HEK293 (cell line): Measurements from ENCODE around the gene AHCYL2.
"Not testable (repeated sequence)": the region's sequence is repeated elsewhere in the genome, so short reads cannot be mapped to it uniquely, and the experiment has no call there.

Experiments
- CTCF ChIA-PET: fragments of 350-600 bp; formaldehyde crosslinking; extraction: SDS; loops from one replicate; lab custom pipeline; 2021; ENCODE audit warnings: antibody characterized with exemption; lab: Yijun Ruan, JAX
- POLR2A ChIA-PET: fragments of 300-600 bp; formaldehyde crosslinking; extraction: SDS; loops from one replicate; lab custom pipeline; 2020; ENCODE audit warnings: antibody characterized with exemption, inconsistent platforms; lab: Yijun Ruan, JAX
- H3K27ac ChIP-seq: fragments of 200-500 bp; sonication (Bioruptor generic); 2 replicates; pipeline ENCODE4 v1.5.1; 2014; ENCODE audit warnings: low read depth, low read length, control low read depth, inconsistent platforms; ENCODE audit errors: extremely low read depth
- H3K36me3 ChIP-seq, 2 experiments: fragments of 200-500 bp in 1 of 2; sonication (Bioruptor generic) in 1 of 2; 1 replicate in 1 of 2; 2 replicates in 1 of 2; pipeline ENCODE4 v1.5.1; 2014 to 2017; ENCODE audit warnings: inconsistent platforms in 2 of 2, low read length in 2 of 2; ENCODE audit not compliant: control insufficient read depth in 2 of 2, insufficient read depth in 1 of 2
- H3K4me1 ChIP-seq: fragments of 200-500 bp; sonication (Bioruptor generic); 2 replicates; pipeline ENCODE4 v1.5.1; 2014; ENCODE audit warnings: mild to moderate bottlenecking, low read length, inconsistent platforms; ENCODE audit not compliant: control insufficient read depth, insufficient read depth
- H3K4me3 ChIP-seq: 2 replicates; pipeline ENCODE4 v1.5.1; 2011; ENCODE audit warnings: low read depth, mild to moderate bottlenecking, control low read depth, low read length, moderate library complexity
- H3K9me3 ChIP-seq: fragments of 200-500 bp; sonication (Bioruptor generic); 2 replicates; pipeline ENCODE4 v1.5.1; 2014; ENCODE audit warnings: low read depth, low read length, inconsistent platforms; ENCODE audit not compliant: control insufficient read depth, insufficient read depth
- AEBP2 ChIP-seq: fragments of 450-650 bp; formaldehyde crosslinking; IDR thresholded peaks from 2 replicates; pipeline ENCODE4 v1.5.1; 2016; ENCODE audit warnings: missing biosample characterization, missing genetic modification characterization, borderline replicate concordance
- BCL6B ChIP-seq: fragments of 450-650 bp; formaldehyde crosslinking; IDR thresholded peaks from 2 replicates; pipeline ENCODE4 v1.5.1; 2017; ENCODE audit warnings: missing biosample characterization, missing genetic modification characterization
- KLF1 ChIP-seq: fragments of 450-650 bp; formaldehyde crosslinking; IDR thresholded peaks from 2 replicates; pipeline ENCODE4 v1.5.1; 2016; ENCODE audit warnings: missing biosample characterization, missing genetic modification characterization
- KLF10 ChIP-seq: fragments of 450-650 bp; IDR thresholded peaks from 2 replicates; pipeline ENCODE4 v1.5.1; 2018; ENCODE audit warnings: missing biosample characterization, mild to moderate bottlenecking, missing genetic modification characterization
- OVOL3 ChIP-seq: fragments of 450-650 bp; formaldehyde crosslinking; IDR thresholded peaks from 2 replicates; pipeline ENCODE4 v1.5.1; 2016; ENCODE audit warnings: missing biosample characterization, missing genetic modification characterization
- PRDM10 ChIP-seq: fragments of 450-650 bp; formaldehyde crosslinking; IDR thresholded peaks from 2 replicates; pipeline ENCODE4 v1.5.1; 2016; ENCODE audit warnings: missing biosample characterization, missing genetic modification characterization
- REST ChIP-seq: fragments of 450-650 bp; formaldehyde crosslinking; IDR thresholded peaks from 2 replicates; pipeline ENCODE4 v1.5.1; 2016; ENCODE audit warnings: missing biosample characterization, missing genetic modification characterization
- SETDB1 ChIP-seq: IDR thresholded peaks from one replicate; pipeline ENCODE4 v1.6.1; 2017; ENCODE audit warnings: mild to moderate bottlenecking, low read length, moderate library complexity, mixed read lengths; ENCODE audit not compliant: insufficient read length
- ZIC2 ChIP-seq: fragments of 450-650 bp; formaldehyde crosslinking; IDR thresholded peaks from 2 replicates; pipeline ENCODE4 v1.5.1; 2016; ENCODE audit warnings: missing biosample characterization, missing genetic modification characterization
- ZNF146 ChIP-seq: fragments of 450-650 bp; formaldehyde crosslinking; IDR thresholded peaks from 2 replicates; pipeline ENCODE4 v1.5.1; 2016; ENCODE audit warnings: missing biosample characterization, missing genetic modification characterization
- ZNF148 ChIP-seq: fragments of 450-650 bp; formaldehyde crosslinking; IDR thresholded peaks from 2 replicates; pipeline ENCODE4 v1.5.0; 2017; ENCODE audit warnings: missing biosample characterization, missing genetic modification characterization, borderline replicate concordance
- ZNF335 ChIP-seq: fragments of 450-650 bp; formaldehyde crosslinking; conservative IDR thresholded peaks from 2 replicates; pipeline ENCODE4 v1.5.1; 2016; ENCODE audit warnings: missing biosample characterization, missing genetic modification characterization

The AHCYL2 gene

GRCh38 chr7:129299889-129300288 is 75.1 kb downstream of the AHCYL2 start:
- no peak overlapping the region for H3K27ac ChIP-seq
- H3K4me1 ChIP-seq: peaks cover 4% of the 10 kb centered on the region
- H3K4me3 ChIP-seq: no peak overlapping the region
- TF ChIP-seq AEBP2 (tag by site-specific recombination) (no peak), ZNF148 (tag by site-specific recombination) (no peak), OVOL3 (tag by site-specific recombination) (no peak)
- H3K36me3 ChIP-seq: no peaks in the 10 kb centered on the region
- POLR2A ChIA-PET: no interaction called here
- CTCF ChIA-PET: no interaction called here
- H3K9me3 ChIP-seq: no peaks in the 10 kb centered on the region

GRCh38 chr7:129300299-129300698 is 75.5 kb downstream of the AHCYL2 start:
- TF ChIP-seq ZNF146 (tag by site-specific recombination): peak; percentile 63; the same call in 1 of the 2 replicates
- TF ChIP-seq, all 188 proteins: peak for 1; not testable (repeated sequence) for 187

GRCh38 chr7:129307592-129307991 is 82.8 kb downstream of the AHCYL2 start:
- Histone ChIP-seq H3K36me3 (no peaks in the 10 kb centered on the region), H3K4me3 (no peak overlapping the region), H3K27ac (no peak overlapping the region), H3K4me1 (no peaks in the 10 kb centered on the region), H3K9me3 (no peaks in the 10 kb centered on the region)
- CTCF ChIA-PET: interaction anchor here (0.7 to 0.9 kb wide), 2 partner anchors 9 to 37 kb away, joined by 3 to 4 read pairs; no protein-coding TSS in a partner anchor
- POLR2A ChIA-PET: no interaction called here
- no peak for TF ChIP-seq BCL6B (tag by site-specific recombination)

More at GRCh38 chr7:129300299-129300698, 75.5 kb downstream of the AHCYL2 start:
- H3K4me1 ChIP-seq, H3K4me3 ChIP-seq, H3K36me3 ChIP-seq, POLR2A ChIA-PET, H3K9me3 ChIP-seq, H3K27ac ChIP-seq: not testable (repeated sequence)
- CTCF ChIA-PET: interaction anchor here (0.7 to 1.1 kb wide), 2 partner anchors 17 to 43 kb away, joined by 3 read pairs; no protein-coding TSS in a partner anchor

GRCh38 chr7:129308047-129308446 is 83.2 kb downstream of the AHCYL2 start:
- POLR2A ChIA-PET: no interaction called here
- TF ChIP-seq REST (tag by site-specific recombination) (no peak), SETDB1 (no peak), PRDM10 (tag by site-specific recombination) (no peak), ZIC2 (tag by site-specific recombination) (peak; percentile 24; the same call in 1 of the 2 replicates), KLF10 (tag by site-specific recombination) (no peak), KLF1 (tag by site-specific recombination) (no peak), ZNF335 (tag by site-specific recombination) (0 out of 2 replicates have a peak, but pooled peaks have one; percentile 25)
- no peak overlapping the region for H3K4me3 ChIP-seq

More at GRCh38 chr7:129308047-129308446, 83.2 kb downstream of the AHCYL2 start:
- Histone ChIP-seq H3K27ac (no peak overlapping the region), H3K4me1 (no peaks in the 10 kb centered on the region), H3K9me3 (no peaks in the 10 kb centered on the region), H3K36me3 (no peaks in the 10 kb centered on the region)
- CTCF ChIA-PET: interaction anchor here (0.9 kb wide), 1 partner anchor 10 kb away, joined by 4 read pairs; no protein-coding TSS in a partner anchor
